8988T (cell line): ENCODE measurements around the gene ADAMTS14.

Source experiments
- DNase-seq: peaks from one replicate; pipeline ENCODE4 v3.0.0; 2011

ADAMTS14 gene

GRCh38 chr10:70791386-70792039 lies 119.2 kb downstream of the ADAMTS14 start:
- no peak for DNase-seq

- DNase-seq: no peak
Measured at GRCh38 chr10:70795613-70796012, 123.3 kb downstream of the ADAMTS14 start.

- DNase-seq: no peak
Measured at GRCh38 chr10:70797840-70798239, 125.5 kb downstream of the ADAMTS14 start.

GRCh38 chr10:70799124-70799523 lies 126.8 kb downstream of the ADAMTS14 start:
- DNase-seq: no peak

- no peak for DNase-seq
Measured at GRCh38 chr10:70801854-70802253, 129.5 kb downstream of the ADAMTS14 start.

GRCh38 chr10:70803775-70804420 lies 131.6 kb downstream of the ADAMTS14 start:
- no peak for DNase-seq

GRCh38 chr10:70804421-70804808 lies 132.1 kb downstream of the ADAMTS14 start:
- no peak for DNase-seq

- DNase-seq: no peak
Measured at GRCh38 chr10:70805619-70806215, 133.4 kb downstream of the ADAMTS14 start.

GRCh38 chr10:70806841-70807240 lies 134.5 kb downstream of the ADAMTS14 start:
- DNase-seq: no peak

- DNase-seq: no peak
Measured at GRCh38 chr10:70807556-70807955, 135.2 kb downstream of the ADAMTS14 start.

- DNase-seq: no peak
Measured at GRCh38 chr10:70809011-70809611, 136.8 kb downstream of the ADAMTS14 start.

- DNase-seq: no peak
Measured at GRCh38 chr10:70809726-70810125, 137.4 kb downstream of the ADAMTS14 start.

GRCh38 chr10:70810967-70811366 lies 138.7 kb downstream of the ADAMTS14 start:
- no peak for DNase-seq

GRCh38 chr10:70811881-70812280 lies 139.6 kb downstream of the ADAMTS14 start:
- no peak for DNase-seq
